H1 (cell line): Measurements from ENCODE around the gene MTHFS. TPM values are rescaled to one million over a fixed set of nuclear protein-coding genes. Genes with fewer than 3 reads are reported as not detected.

Source experiments
- CHD7 ChIP-seq: fragments of 300-600 bp; sonication (generic); IDR thresholded peaks from 2 replicates; pipeline ENCODE4 v1.7.1; 2012; ENCODE audit warnings: low read length, moderate library complexity, mild to moderate bottlenecking, inconsistent platforms; ENCODE audit not compliant: insufficient replicate concordance
- HDAC6 ChIP-seq: IDR thresholded peaks from one replicate; pipeline ENCODE4 v1.7.1; 2012; ENCODE audit warnings: low read depth, mild to moderate bottlenecking, inconsistent platforms, low read length, moderate library complexity
- KDM4A ChIP-seq: IDR thresholded peaks from one replicate; pipeline ENCODE4 v1.7.1; 2012; ENCODE audit warnings: low read depth, mild to moderate bottlenecking, moderate library complexity, low read length, inconsistent platforms; ENCODE audit not compliant: severe bottlenecking
- SP1 ChIP-seq: IDR thresholded peaks from 2 replicates; pipeline ENCODE4 v1.6.1; 2011; ENCODE audit warnings: low read depth, low read length
- SP4 ChIP-seq: IDR thresholded peaks from 2 replicates; pipeline ENCODE4 v1.6.1; 2012; ENCODE audit warnings: low read length, inconsistent platforms
- USF2 ChIP-seq: IDR thresholded peaks from 2 replicates; pipeline ENCODE4 v1.6.1; 2011; ENCODE audit warnings: low read length, improper control_type of control experiment
- polyA plus RNA-seq, 7 experiments: library from polyadenylated mRNA; depleted of rRNA in 3 of 7; stranded (reverse) in 5 of 7; unstranded in 2 of 7; fragments of >200 nt in 5 of 7; fragments of 200-250 nt in 2 of 7; gene quantifications; 1 replicate in 5 of 7; 2 replicates in 1 of 7; 4 replicates in 1 of 7; pipeline versions ENCODE4 v1.2.1 to v1.2.3, GENCODE V29; 2011 to 2013; ENCODE audit warnings: missing spikeins in 2 of 7, mixed read lengths in 2 of 7
- total RNA-seq: library from RNA; stranded (reverse); fragmentation: NEBNext Ultra II Directional; extraction: Animal tissue kit (Norgen Biotek cat#: 25700); gene quantifications from 2 replicates; pipeline ENCODE4 v1.2.1, GENCODE V29; 2021

Gene MTHFS
- total and polyA plus RNA-seq, 2 of the 8 experiments (the other 6 are each of a cell fraction or from before 2014, with no cell fraction given) = 27.3 to 37.2 TPM

- TF ChIP-seq CHD7 = no peak
- TF ChIP-seq SP4 = no peak
- no peak for TF ChIP-seq SP1
- no peak for TF ChIP-seq KDM4A
- no peak for TF ChIP-seq HDAC6
- TF ChIP-seq USF2 = no peak
- TF ChIP-seq, all 59 proteins: peak for 0
These were observed 6.8 kb upstream of the MTHFS start (continued) for GRCh38 chr15:79903626-79904025.
